Esophagus squamous epithelium (tissue), 4 donors: ENCODE results near the gene HMGN3.

Experiments used
- POLR2A ChIP-seq, 4 donors: fragments of 450-650 bp; IDR thresholded peaks; one replicate each; pipeline ENCODE4 v1.6.1; 2017; ENCODE audit warnings: antibody characterized with exemption in 4 of 4, mild to moderate bottlenecking in 4 of 4, moderate library complexity in 3 of 4
- TF ChIP-seq, protein P1 (sequence below), 6 experiments: fragments of 450-650 bp in 4 of 6; fragments of 200-600 bp in 2 of 6; sonication (generic) in 2 of 6; IDR thresholded peaks; one replicate each; pipeline ENCODE4 v1.5.1; 2016 to 2019; ENCODE audit warnings: antibody characterized with exemption in 6 of 6, mild to moderate bottlenecking in 4 of 6, moderate library complexity in 4 of 6

DNA sequence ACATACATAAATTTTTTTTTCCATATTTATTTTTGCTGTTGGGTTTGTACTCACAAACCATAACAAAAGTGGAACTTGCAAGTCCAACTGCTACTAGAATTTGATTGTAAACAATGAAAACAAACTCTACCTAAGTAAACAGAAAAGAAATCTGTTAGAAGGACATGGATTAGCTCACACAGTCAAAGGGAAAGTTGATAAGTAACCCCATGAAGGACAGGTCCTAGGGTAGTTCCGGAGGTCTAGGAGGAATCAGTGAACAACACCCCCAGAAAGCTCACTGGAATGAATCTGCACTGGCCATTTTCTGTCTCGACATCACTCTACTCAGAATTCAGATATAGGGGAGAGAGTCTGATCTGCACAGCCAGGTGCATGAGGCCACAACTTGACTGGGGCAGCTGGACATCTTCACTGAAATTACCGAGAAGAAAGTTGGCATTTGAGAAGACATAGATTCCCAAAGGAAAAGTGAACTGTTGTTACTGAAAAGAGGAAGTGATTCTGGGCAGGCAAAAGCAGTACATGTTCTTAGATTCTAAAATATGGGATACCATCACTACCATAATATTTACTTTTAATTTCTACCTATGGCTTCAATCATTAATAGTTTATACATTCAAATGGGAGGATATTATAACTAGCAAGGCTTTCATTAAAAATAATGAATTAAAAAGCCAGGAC, 76.4 kb downstream of the HMGN3 start:
- TF ChIP-seq, protein P1, sequence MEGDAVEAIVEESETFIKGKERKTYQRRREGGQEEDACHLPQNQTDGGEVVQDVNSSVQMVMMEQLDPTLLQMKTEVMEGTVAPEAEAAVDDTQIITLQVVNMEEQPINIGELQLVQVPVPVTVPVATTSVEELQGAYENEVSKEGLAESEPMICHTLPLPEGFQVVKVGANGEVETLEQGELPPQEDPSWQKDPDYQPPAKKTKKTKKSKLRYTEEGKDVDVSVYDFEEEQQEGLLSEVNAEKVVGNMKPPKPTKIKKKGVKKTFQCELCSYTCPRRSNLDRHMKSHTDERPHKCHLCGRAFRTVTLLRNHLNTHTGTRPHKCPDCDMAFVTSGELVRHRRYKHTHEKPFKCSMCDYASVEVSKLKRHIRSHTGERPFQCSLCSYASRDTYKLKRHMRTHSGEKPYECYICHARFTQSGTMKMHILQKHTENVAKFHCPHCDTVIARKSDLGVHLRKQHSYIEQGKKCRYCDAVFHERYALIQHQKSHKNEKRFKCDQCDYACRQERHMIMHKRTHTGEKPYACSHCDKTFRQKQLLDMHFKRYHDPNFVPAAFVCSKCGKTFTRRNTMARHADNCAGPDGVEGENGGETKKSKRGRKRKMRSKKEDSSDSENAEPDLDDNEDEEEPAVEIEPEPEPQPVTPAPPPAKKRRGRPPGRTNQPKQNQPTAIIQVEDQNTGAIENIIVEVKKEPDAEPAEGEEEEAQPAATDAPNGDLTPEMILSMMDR (IDR thresholded peaks at IDR 0.05), result no peak
- no peak for TF ChIP-seq POLR2A (IDR thresholded peaks at IDR 0.05)
